Eye (tissue), 1 donor: ENCODE measurements around the gene ELOVL4.
A peak's percentile ranks its signal among the peaks of the same experiment; 100 is the strongest.

Source experiments
- DNase-seq: peaks from one replicate; pipeline ENCODE4 v3.0.0-alpha.2; 2015

The ELOVL4 gene

GRCh38 chr6:79909517-79909916 lies 37.8 kb downstream of the ELOVL4 start:
- DNase-seq, result no peak

- DNase-seq, result no peak
These were observed 45.3 kb downstream of the ELOVL4 start for GRCh38 chr6:79902046-79902445.

GRCh38 chr6:79898076-79898475 lies 49.3 kb downstream of the ELOVL4 start:
- no peak for DNase-seq

GRCh38 chr6:79896075-79896449 lies 51.3 kb downstream of the ELOVL4 start:
- DNase-seq, result no peak

GRCh38 chr6:79895382-79896074 lies 51.8 kb downstream of the ELOVL4 start:
- no peak for DNase-seq

GRCh38 chr6:79894939-79895338 lies 52.4 kb downstream of the ELOVL4 start:
- DNase-seq, result no peak

GRCh38 chr6:79888587-79888986 lies 58.8 kb downstream of the ELOVL4 start:
- DNase-seq, result no peak

- DNase-seq, result no peak
These were observed 69.1 kb downstream of the ELOVL4 start for GRCh38 chr6:79878142-79878748.

GRCh38 chr6:79874531-79875134 lies 72.7 kb downstream of the ELOVL4 start:
- no peak for DNase-seq

- DNase-seq, result no peak
These were observed 74.4 kb downstream of the ELOVL4 start for GRCh38 chr6:79872986-79873385.

- DNase-seq, result no peak
These were observed 75.0 kb downstream of the ELOVL4 start for GRCh38 chr6:79872303-79872702.

GRCh38 chr6:79869600-79870084 lies 77.7 kb downstream of the ELOVL4 start:
- peak; percentile 90 for DNase-seq

- DNase-seq, result no peak
These were observed 78.2 kb downstream of the ELOVL4 start for GRCh38 chr6:79869184-79869583.

- DNase-seq, result peak; percentile 97
These were observed 79.1 kb downstream of the ELOVL4 start for GRCh38 chr6:79868098-79868722.
